Measurements from ENCODE around the gene RAP1GDS1.

Gene RAP1GDS1

GRCh38 chr4:98476891-98477290, 215.7 kb downstream of the RAP1GDS1 start:
- TF ChIP-seq CREB1 (IDR thresholded peaks at IDR 0.05; ENCODE audit: low read depth), result no peak
- no peak for TF ChIP-seq TCF12 (IDR thresholded peaks at IDR 0.05; ENCODE audit: low read depth)
- TF ChIP-seq CEBPB (IDR thresholded peaks at IDR 0.05), result no peak
- no peak for TF ChIP-seq EP300 (IDR thresholded peaks at IDR 0.05; ENCODE audit: borderline replicate concordance)
- no peak for TF ChIP-seq RAD21 (IDR thresholded peaks at IDR 0.05; ENCODE audit: low read depth)
- TF ChIP-seq ZBTB7A (IDR thresholded peaks at IDR 0.05; ENCODE audit: low read depth), result no peak
- TF ChIP-seq REST (IDR thresholded peaks at IDR 0.05; ENCODE audit: low read depth), result no peak
- TF ChIP-seq TAF1 (IDR thresholded peaks at IDR 0.05; ENCODE audit: low read depth), result no peak
- no peak for TF ChIP-seq MAX (IDR thresholded peaks at IDR 0.05)
- TF ChIP-seq FOXM1 (IDR thresholded peaks at IDR 0.05; ENCODE audit: borderline replicate concordance, low read depth), result no peak
- TF ChIP-seq EGR1 (IDR thresholded peaks at IDR 0.05), result no peak
- TF ChIP-seq NFIC (IDR thresholded peaks at IDR 0.05), result no peak
- TF ChIP-seq YY1 (IDR thresholded peaks at IDR 0.05; ENCODE audit: low read depth), result no peak
- TF ChIP-seq USF1 (IDR thresholded peaks at IDR 0.05), result no peak

GRCh38 chr4:98479590-98479989, 218.4 kb downstream of the RAP1GDS1 start:
- TF ChIP-seq EP300 (IDR thresholded peaks at IDR 0.05; ENCODE audit: borderline replicate concordance), result peak; percentile 41; the same call in 1 of the 2 replicates
- TF ChIP-seq TCF12 (IDR thresholded peaks at IDR 0.05; ENCODE audit: low read depth), result peak; percentile 48; the same call in 1 of the 2 replicates
- 0 out of 2 replicates have a peak, but pooled peaks have one; percentile 9 for TF ChIP-seq FOXM1 (IDR thresholded peaks at IDR 0.05; ENCODE audit: borderline replicate concordance, low read depth)

- no peak for TF ChIP-seq FOXM1 (IDR thresholded peaks at IDR 0.05; ENCODE audit: borderline replicate concordance, low read depth)
- no peak for TF ChIP-seq TEAD4 (IDR thresholded peaks at IDR 0.05)
- TF ChIP-seq TAF1 (IDR thresholded peaks at IDR 0.05; ENCODE audit: low read depth), result no peak
- TF ChIP-seq RAD21 (IDR thresholded peaks at IDR 0.05; ENCODE audit: low read depth), result no peak
- no peak for TF ChIP-seq EGR1 (IDR thresholded peaks at IDR 0.05)
- no peak for TF ChIP-seq CEBPB (IDR thresholded peaks at IDR 0.05)
- TF ChIP-seq EP300 (IDR thresholded peaks at IDR 0.05; ENCODE audit: borderline replicate concordance), result no peak
- no peak for TF ChIP-seq ZBTB7A (IDR thresholded peaks at IDR 0.05; ENCODE audit: low read depth)
- TF ChIP-seq YY1 (IDR thresholded peaks at IDR 0.05; ENCODE audit: low read depth), result no peak
- no peak for TF ChIP-seq USF1 (IDR thresholded peaks at IDR 0.05)
- TF ChIP-seq MAX (IDR thresholded peaks at IDR 0.05), result no peak
- TF ChIP-seq NFIC (IDR thresholded peaks at IDR 0.05), result no peak
- TF ChIP-seq REST (IDR thresholded peaks at IDR 0.05; ENCODE audit: low read depth), result no peak
- no peak for TF ChIP-seq CREB1 (IDR thresholded peaks at IDR 0.05; ENCODE audit: low read depth)
- no peak for TF ChIP-seq TCF12 (IDR thresholded peaks at IDR 0.05; ENCODE audit: low read depth)
Measured at GRCh38 chr4:98480535-98480934, 219.4 kb downstream of the RAP1GDS1 start.

GRCh38 chr4:98481167-98481566, 220.0 kb downstream of the RAP1GDS1 start:
- no peak for TF ChIP-seq EGR1 (IDR thresholded peaks at IDR 0.05)

GRCh38 chr4:98482503-98482846, 221.3 kb downstream of the RAP1GDS1 start:
- no peak for TF ChIP-seq CEBPB (IDR thresholded peaks at IDR 0.05)

- TF ChIP-seq CEBPB (IDR thresholded peaks at IDR 0.05) (no peak), EP300 (IDR thresholded peaks at IDR 0.05; ENCODE audit: borderline replicate concordance) (no peak), RAD21 (IDR thresholded peaks at IDR 0.05; ENCODE audit: low read depth) (no peak), ZBTB7A (IDR thresholded peaks at IDR 0.05; ENCODE audit: low read depth) (no peak), TEAD4 (IDR thresholded peaks at IDR 0.05) (no peak), NFIC (IDR thresholded peaks at IDR 0.05) (no peak), EGR1 (IDR thresholded peaks at IDR 0.05) (no peak)
Measured at GRCh38 chr4:98482847-98483806, 221.9 kb downstream of the RAP1GDS1 start.
